ENCODE measurements around the gene TMEM117. TPM values are rescaled to one million over a fixed set of nuclear protein-coding genes. Genes with fewer than 3 reads are reported as not detected.
A peak's percentile ranks its signal among the peaks of the same experiment; 100 is the strongest.

TMEM117 gene
- total RNA-seq, 2 donors from 2014 or later: 1.5 to 2.8 TPM

DNA sequence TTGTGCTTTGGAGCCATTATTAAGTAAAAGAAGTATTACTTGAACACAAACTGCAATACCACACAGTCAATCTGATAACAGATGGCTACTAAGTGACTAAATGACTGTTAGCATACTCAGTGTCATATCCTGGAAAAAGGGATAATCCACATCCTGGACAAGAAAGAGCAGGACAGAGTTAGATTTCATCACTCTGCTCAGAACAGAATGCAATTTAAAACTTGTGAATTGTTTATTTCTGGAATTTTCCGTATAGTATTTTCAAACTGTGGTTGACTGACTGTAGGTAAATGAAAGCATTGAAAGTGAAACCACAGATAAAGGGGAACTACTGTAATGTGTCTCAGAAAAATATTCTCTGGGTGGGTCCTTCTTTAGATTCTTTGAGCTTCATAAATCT is 458.8 kb downstream of the TMEM117 start:
- peaks cover 11 to 22% of the 10 kb centered on the region in 2 donors for H3K9me3 Mint-ChIP-seq
- no peak for ATAC-seq
- no peak overlapping the region for H3K27ac Mint-ChIP-seq
- peaks cover 9 to 14% of the 10 kb centered on the region in 2 donors for H3K36me3 Mint-ChIP-seq
- no peak for DNase-seq (ENCODE audit: low spot score in 2 of 2)

DNA sequence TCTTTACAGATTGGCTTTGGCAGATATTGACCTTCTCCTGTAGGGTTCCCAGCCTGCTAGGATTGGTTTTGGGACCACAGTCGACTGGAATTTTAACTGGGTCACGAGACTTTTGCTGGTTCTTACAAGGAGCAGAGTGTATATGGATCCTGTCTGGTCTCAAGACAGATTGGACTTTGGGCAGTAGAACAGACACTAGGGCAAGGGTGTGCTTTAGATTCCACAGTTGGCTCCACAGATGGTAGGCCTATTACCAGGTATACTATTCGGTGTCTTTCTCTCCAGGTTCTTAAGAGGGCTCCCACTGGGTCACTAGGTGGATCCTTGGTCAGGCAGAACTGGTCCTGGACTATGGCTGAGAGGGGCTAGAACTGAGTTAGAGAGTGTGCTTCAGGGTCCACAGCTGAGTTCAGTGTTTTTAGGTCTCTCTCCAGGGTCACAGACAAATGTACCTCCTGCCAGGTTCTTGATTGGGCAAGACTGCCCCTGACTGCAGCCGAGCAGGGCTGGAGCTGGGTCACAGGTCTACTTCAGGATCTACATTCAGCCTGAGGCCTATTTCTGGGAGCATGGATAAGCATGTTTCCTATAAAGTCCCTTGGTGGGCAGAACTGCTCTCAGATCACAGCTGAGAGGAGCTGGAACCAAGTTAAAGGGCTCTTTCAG is 460.2 kb downstream of the TMEM117 start:
- no peak overlapping the region for H3K27ac Mint-ChIP-seq
- no peak for ATAC-seq
- no peak for DNase-seq (ENCODE audit: low spot score in 2 of 2)
- H3K9me3 Mint-ChIP-seq: peaks cover 7 to 16% of the 10 kb centered on the region in 2 donors
- H3K36me3 Mint-ChIP-seq: peaks cover 9 to 14% of the 10 kb centered on the region in 2 donors

DNA sequence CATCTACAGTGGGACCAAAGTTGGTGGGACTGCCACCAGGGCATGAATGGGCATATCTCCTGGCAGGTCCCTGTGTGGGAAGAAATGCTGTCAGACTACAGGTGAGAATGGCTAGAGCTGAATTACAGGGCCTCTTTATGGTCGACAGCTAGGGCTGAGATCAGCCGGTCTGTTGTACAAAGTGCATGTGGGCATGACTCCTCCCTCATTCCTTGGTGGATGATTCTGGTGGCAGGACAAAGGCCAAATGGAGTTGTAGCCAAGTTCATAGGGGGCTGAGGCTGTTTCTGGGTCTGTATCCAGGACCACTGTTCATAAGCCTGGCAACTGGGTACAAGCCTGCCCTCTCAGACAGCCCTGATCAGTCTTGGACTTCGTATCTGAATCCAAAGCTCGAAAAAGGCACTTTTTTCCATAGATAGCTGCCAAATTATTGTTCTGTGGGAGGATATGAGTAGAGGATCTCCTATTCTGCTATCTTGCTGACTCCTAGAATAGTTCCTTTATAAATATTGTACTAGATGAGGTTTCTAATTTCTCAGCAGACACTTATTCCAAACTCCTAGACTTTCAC is 460.8 kb downstream of the TMEM117 start:
- no peak for ATAC-seq
- H3K36me3 Mint-ChIP-seq: peaks cover 9 to 14% of the 10 kb centered on the region in 2 donors

DNA sequence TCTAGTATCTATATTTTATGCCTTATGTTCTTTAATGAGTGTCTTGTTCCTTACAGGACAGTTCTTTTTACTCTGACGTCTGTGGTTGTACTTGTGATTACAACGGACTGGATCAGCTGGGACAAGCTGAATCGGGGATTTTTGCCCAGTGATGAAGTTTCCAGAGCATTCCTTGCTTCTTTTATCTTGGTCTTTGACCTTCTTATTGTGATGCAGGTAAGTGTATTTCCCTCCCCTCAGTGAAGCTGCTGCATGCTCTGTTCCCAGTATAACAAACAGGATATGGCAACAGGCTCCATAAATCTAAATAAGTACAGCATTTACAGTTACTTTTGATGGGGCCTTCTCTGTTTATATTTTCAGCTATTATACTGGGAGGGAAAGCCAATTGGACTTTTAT is 463.6 kb downstream of the TMEM117 start:
- Mint-ChIP-seq H3K36me3 (peaks cover 10 to 17% of the 10 kb centered on the region in 2 donors), H3K27ac (no peak overlapping the region), H3K9me3 (peaks cover 11% of the 10 kb centered on the region in 2 donors)
- DNase-seq (ENCODE audit: low spot score in 2 of 2): no peak
- ATAC-seq: no peak

More for the DNA sequence above, 460.8 kb downstream of the TMEM117 start:
- no peak for DNase-seq (ENCODE audit: low spot score in 2 of 2)
- Mint-ChIP-seq H3K27ac (no peak overlapping the region), H3K9me3 (peaks cover 7 to 16% of the 10 kb centered on the region in 2 donors)

DNA sequence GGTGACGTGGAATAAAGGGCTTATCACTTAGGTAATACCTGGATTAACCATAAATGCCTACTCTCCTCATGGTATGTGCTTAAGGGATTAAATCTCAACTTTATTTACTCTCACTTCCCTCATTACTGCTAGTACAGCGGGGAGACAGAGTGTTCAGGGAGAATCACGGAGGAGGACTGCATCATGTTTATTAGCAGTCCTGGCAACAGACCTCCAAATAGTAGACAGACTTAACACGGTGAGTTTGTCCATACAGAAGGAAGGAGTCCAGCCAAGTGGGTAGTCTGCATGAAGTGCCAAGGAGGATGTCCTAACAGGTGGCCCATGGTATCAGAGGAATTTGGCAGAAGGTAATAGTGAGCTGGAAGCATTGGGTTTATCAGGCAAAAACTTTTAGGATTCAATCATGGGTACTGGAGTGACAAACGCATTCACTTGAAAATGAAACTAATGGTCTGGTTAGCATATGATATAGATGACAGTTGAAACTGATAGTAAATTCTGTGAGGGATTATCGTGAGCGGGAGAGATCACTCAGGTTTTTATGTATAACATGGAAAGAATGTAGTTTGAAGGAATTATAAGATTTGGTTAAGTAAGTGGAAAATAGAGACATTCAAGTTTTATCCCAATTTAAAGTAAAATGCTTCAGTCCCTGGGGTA is 471.8 kb downstream of the TMEM117 start:
- ATAC-seq (no peak), DNase-seq (ENCODE audit: low spot score in 2 of 2) (no peak)
- Mint-ChIP-seq H3K9me3 (peaks cover 0 to 4% of the 10 kb centered on the region in 2 donors), H3K27ac (no peak overlapping the region), H3K36me3 (peaks cover 10 to 14% of the 10 kb centered on the region in 2 donors)

DNA sequence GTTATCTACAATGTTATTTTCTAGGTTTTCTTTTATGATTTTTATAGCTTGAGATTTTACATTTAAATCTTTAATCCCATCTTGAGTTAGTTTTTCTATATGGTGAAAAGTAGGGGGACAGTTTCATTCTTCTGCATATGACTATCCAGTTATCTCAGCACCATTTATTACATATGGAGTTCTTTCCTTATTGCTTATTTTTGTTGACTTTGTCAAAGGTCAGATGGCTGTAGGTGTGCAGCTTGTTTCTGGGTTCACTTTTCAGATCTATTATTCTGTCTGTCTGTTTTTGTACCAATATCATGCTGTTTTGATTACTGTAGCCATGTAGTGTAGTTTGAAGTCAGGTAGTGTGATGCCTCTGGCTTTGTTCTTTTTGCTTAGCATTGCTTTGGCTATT is 477.3 kb downstream of the TMEM117 start:
- H3K9me3 Mint-ChIP-seq: no peaks in the 10 kb centered on the region
- DNase-seq (ENCODE audit: low spot score in 2 of 2) (no peak), ATAC-seq (no peak)
- H3K27ac Mint-ChIP-seq: no peak overlapping the region
- no peaks in the 10 kb centered on the region for H3K36me3 Mint-ChIP-seq

DNA sequence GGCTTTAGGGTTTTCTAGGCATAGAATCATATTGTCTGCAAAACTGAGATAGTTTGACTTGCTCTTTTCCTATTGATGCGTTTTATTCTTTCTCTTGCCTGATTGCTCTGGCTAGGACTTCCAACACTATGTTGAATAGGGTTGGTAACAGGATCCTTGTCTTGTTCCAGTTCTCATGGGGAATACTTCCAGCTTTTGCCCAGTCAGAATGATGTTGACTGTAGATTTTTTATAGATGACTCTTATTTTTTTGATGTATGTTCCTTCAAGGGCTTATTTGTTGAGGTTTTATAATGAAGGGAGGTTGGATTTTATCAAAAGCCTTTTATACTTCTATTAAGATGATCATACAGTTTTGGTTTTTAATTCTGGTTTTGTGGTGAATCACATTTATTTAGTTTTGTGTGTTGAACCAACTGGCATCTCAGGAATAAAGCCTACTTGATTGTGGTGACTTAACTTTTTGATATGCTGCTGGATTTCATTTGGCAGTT is 478.2 kb downstream of the TMEM117 start:
- Mint-ChIP-seq H3K9me3 (no peaks in the 10 kb centered on the region), H3K27ac (no peak overlapping the region), H3K36me3 (no peaks in the 10 kb centered on the region)
- ATAC-seq: no peak
- no peak for DNase-seq (ENCODE audit: low spot score in 2 of 2)

DNA sequence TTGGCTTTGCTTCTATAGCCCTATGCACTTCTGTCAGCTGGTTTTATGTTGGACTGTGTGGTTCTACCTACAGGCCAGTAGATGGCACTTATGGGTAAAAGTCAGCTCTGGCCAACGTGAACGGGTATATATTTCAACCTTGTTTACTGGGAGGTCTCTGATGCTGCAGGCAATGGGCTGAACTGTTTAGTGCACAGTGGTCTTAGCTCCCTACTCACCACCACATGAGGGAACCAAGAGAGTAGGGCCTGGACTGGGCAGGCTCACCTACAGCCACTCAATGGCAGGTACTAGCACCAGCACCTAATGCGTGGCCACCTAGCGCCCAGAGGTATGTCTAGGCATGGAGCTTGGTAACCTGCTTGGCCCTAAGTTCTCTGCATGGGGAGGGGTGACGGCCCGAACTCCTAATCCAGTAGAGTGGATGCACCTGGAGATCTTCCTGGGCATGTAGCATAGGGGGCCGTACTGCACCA is 481.8 kb downstream of the TMEM117 start:
- DNase-seq (ENCODE audit: low spot score in 2 of 2): no peak
- ATAC-seq: peak in 1 of 2 donors; percentile 66
- Mint-ChIP-seq H3K9me3 (no peaks in the 10 kb centered on the region), H3K27ac (no peak overlapping the region), H3K36me3 (no peaks in the 10 kb centered on the region)

DNA sequence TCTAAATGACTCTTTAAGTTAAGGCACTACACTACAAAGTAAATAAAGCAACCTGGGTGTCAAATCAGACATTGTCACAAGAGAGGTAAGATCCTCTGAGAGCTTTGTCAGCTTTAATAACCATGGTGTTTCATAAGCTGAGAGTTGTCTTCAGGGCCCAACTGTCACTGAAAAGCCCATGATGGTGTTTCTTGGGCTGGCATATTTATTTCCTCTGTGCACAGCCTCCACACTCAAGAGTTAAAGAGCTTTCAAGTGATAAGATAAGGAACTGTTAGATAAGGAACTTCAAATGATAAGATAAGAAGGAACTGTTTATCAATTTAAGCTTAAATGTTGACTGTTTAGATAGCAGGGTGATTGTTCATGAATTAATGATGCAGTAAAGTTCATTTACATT is 495.4 kb downstream of the TMEM117 start:
- H3K9me3 Mint-ChIP-seq: peaks cover 0 to 6% of the 10 kb centered on the region in 2 donors
- no peak for DNase-seq (ENCODE audit: low spot score in 2 of 2)
- H3K36me3 Mint-ChIP-seq: no peaks in the 10 kb centered on the region
- ATAC-seq: no peak
- H3K27ac Mint-ChIP-seq: no peak overlapping the region

DNA sequence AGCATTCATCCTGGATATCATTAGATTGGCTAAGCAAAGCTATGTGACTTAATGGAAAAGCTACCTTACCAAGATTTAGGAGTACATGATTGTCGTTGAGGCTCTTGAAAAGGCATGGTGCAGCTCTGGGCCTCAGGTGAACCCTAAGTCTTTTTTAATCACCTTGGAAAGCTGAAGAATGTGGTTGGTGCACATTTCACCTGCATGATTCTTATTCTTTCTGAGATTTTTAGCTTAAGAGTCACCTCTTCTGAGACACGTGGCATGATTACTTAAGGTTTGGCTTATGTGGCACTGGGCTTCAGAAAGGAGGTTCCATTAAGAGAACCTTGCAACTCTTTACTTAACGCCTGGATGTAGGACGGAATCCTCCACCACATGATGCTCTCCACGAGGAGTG is 498.5 kb downstream of the TMEM117 start:
- DNase-seq (ENCODE audit: low spot score in 2 of 2) (no peak), ATAC-seq (no peak)
- Mint-ChIP-seq H3K27ac (no peak overlapping the region), H3K36me3 (no peaks in the 10 kb centered on the region), H3K9me3 (peaks cover 0 to 6% of the 10 kb centered on the region in 2 donors)

DNA sequence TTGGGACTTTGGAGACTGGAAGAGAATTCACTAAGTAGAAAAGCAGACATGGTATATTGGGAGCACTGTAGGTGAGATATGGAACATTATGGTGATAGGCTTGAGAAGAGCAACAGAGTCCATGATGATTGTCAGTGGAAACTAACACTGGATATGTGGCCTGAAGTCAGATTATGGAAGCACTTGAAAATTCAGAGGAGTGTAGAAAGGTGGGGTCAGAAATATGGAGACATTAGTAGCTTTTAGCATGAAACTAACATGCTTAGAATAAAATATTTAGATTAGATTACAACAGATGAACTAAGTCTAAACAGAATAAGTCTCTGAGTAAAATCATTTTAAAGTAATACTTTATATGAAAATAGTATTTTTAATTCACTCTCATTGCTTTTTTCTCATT is 499.1 kb downstream of the TMEM117 start:
- DNase-seq (ENCODE audit: low spot score in 2 of 2) (no peak), ATAC-seq (no peak)
- no peaks in the 10 kb centered on the region for H3K36me3 Mint-ChIP-seq
- no peak overlapping the region for H3K27ac Mint-ChIP-seq
- H3K9me3 Mint-ChIP-seq: peaks cover 0 to 6% of the 10 kb centered on the region in 2 donors

DNA sequence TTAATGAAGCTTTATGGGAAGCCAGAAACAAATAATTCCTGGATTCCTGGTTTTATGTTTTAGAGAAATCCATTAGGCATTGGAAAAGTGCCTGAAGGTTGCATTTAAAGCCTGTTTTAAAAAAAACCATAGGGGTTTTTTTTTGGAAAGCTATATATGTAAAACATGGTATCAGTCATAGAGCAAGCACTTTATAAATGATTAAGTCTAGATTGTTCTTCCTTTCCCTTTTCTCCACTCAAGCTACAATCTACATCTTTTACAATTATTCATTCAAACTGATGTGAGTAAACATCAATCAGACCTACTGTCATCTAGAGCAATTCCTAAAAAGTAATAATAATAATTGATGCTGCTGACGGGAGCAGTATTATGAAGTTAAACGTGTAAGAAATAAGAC is 500.7 kb downstream of the TMEM117 start:
- ATAC-seq (no peak), DNase-seq (ENCODE audit: low spot score in 2 of 2) (no peak)
- Mint-ChIP-seq H3K27ac (no peak overlapping the region), H3K36me3 (no peaks in the 10 kb centered on the region), H3K9me3 (peaks cover 0 to 6% of the 10 kb centered on the region in 2 donors)

DNA sequence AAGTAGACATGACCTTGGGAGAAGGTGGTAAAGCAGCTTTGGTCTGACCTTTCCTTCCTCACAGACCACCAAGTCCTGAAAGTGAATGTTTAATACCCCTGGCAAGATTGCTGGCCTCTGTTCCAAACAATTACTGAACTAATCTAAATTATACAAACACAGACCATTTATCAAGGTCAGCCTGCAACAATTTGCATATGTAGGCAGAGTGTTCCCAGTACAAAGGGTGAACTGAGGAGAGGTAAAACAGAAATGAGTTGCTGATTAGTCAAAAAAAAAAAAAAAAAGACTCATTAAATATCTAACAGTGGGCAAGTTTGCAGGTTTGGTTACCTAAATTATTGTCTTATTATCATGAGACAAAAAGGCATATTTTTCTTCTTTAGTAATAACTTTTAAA is 506.5 kb downstream of the TMEM117 start:
- H3K27ac Mint-ChIP-seq: no peak overlapping the region

DNA sequence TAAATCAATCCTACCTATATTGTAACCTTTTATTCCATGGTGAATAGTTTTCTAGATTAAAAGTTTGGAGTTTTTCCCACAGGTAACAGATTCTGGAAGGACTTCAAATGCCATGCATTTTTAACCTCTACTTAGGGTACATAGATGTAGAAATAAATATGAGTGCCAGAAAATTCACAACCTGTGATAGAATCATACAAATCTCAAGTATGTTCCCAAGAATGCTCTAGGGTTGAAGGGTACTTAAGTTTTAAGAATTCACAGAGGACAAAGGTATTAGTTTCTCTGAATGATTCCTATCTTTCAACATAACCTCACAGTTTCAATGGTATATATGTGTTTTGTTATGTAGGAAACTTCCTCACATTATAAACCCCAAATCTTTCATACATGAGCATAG is 511.3 kb downstream of the TMEM117 start:
- ATAC-seq (no peak), DNase-seq (ENCODE audit: low spot score in 2 of 2) (no peak)
- H3K27ac Mint-ChIP-seq: no peak overlapping the region
- no peaks in the 10 kb centered on the region for H3K36me3 Mint-ChIP-seq
- H3K9me3 Mint-ChIP-seq: no peaks in the 10 kb centered on the region

More for the DNA sequence above, 506.5 kb downstream of the TMEM117 start:
- H3K36me3 Mint-ChIP-seq: no peaks in the 10 kb centered on the region
- DNase-seq (ENCODE audit: low spot score in 2 of 2) (no peak), ATAC-seq (no peak)
- H3K9me3 Mint-ChIP-seq: no peaks in the 10 kb centered on the region

DNA sequence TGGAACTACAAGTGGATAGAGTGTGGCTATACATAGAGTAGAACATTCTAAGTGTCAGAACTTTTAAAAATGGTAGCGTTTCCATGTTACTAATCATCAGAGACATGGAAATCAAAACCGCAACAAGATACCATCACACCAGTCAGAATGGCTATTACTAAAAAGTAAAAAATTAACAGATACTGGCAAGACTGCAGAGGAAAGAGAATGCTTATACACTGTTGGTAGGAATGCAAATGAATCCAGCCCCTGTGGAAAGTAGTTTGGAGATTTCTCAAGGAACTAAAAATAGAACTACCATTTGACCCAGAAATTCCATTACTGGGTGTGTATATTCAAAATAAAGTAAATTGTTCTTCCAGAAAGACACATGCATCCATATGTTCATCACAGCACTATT is 521.6 kb downstream of the TMEM117 start:
- Mint-ChIP-seq H3K36me3 (peaks cover 0 to 7% of the 10 kb centered on the region in 2 donors), H3K9me3 (peaks cover 4 to 9% of the 10 kb centered on the region in 2 donors), H3K27ac (no peak overlapping the region)
- ATAC-seq (no peak), DNase-seq (ENCODE audit: low spot score in 2 of 2) (no peak)

DNA sequence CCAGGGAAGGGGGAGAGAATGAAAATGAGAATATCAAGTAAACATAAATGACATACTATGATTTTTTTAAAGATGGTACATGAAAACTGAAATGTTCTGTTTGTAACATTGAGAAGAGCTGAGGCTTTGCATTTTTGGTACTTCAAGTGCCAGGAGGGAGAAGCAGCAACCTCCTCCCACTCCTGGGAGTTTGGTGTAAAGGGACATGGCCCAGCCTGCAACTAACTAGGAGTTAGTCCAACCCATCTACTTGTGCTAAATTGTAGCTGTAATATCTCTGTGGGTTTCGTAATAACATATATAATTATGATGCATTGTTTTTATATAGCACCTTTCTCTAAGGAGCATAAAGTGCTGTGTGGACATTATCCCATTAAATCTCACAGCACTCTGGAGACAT is 522.8 kb downstream of the TMEM117 start:
- no peak for ATAC-seq
- H3K9me3 Mint-ChIP-seq: peaks cover 4 to 9% of the 10 kb centered on the region in 2 donors
- peaks cover 0 to 7% of the 10 kb centered on the region in 2 donors for H3K36me3 Mint-ChIP-seq
- no peak for DNase-seq (ENCODE audit: low spot score in 2 of 2)
- H3K27ac Mint-ChIP-seq: no peak overlapping the region

DNA sequence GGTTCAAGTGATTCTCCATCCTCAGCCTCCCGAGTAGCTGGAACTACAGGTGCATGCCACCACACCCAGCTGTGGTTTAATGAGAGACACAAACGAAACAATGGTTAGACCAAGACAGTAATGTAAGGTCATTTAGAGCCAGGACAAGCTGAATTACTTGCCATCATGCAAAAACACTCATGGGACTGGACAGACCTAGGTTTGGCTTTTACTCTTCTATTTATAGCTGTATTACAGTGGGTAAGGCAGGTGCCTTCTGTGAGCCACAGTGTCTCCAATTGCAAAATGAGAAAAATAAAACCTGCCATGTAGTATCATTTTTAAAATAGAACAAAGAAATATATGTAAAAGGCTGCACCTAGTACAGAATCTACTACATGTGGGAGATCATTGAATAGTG is 527.1 kb downstream of the TMEM117 start:
- Mint-ChIP-seq H3K9me3 (no peaks in the 10 kb centered on the region), H3K27ac (no peak overlapping the region), H3K36me3 (no peaks in the 10 kb centered on the region)
- DNase-seq (ENCODE audit: low spot score in 2 of 2): no peak
- ATAC-seq: no peak

All from activated naive CD4-positive, alpha-beta T cell treated with anti-CD3 and anti-CD28 coated beads, Interleukin-2, amount 50 U/mL, for 72 hours (primary cell).